ENCODE results near the gene TOPAZ1. TPM values are rescaled to one million over a fixed set of nuclear protein-coding genes. Genes with fewer than 3 reads are reported as not detected.

The TOPAZ1 gene
- total and polyA plus RNA-seq, 2 of the 13 experiments (the other 11 are each of a cell fraction or from before 2014, with no cell fraction given) = not detected

DNA sequence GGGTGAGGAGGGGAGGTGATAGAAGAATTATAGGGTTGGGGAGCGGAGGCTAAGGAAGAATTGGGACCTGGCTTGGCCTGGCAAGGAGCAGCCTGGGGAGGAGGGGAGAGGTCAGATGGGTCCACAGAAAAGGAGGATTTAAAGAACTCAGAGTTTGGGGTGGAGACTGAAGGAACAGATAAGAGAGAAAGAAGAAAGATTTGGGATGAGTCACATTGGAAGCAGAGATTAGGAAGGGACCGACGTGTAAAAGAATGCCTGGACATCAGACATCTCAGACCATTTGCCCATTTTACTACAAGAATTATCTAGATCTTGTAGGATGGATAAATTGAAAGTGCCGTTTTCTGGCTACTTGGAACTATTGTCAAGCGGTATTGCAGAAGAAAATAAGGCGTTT, 107.3 kb downstream of the TOPAZ1 start:
- H3K4me3 ChIP-seq (replicated peaks in 1 of 3; ENCODE audit: insufficient read depth in 1 of 3, low read depth in 2 of 3, low read length in 3 of 3) = no peak overlapping the region
- intact Hi-C loops (cut with micrococcal nuclease; ENCODE audit: unreplicated experiment) = no loop called here
- H3K4me1 ChIP-seq (ENCODE audit: insufficient read depth, low read length) = peaks cover 40% of the 10 kb centered on the region
- no peak overlapping the region for H2AFZ ChIP-seq (ENCODE audit: low read length)
- H4K20me1 ChIP-seq (ENCODE audit: insufficient read depth, low read length) = no peaks in the 10 kb centered on the region
- no peaks in the 10 kb centered on the region for H3K36me3 ChIP-seq (replicated peaks in 1 of 2; ENCODE audit: control insufficient read depth in 1 of 2, insufficient read depth in 2 of 2, low read length in 2 of 2)
- DNase-seq (ENCODE audit: low spot score) = no peak
- TF ChIP-seq JDP2 (CRISPR knock-in tag; IDR thresholded peaks at IDR 0.05; ENCODE audit: borderline replicate concordance) (no peak), ZNF281 (CRISPR knock-in tag; IDR thresholded peaks at IDR 0.05; ENCODE audit: borderline replicate concordance) (no peak), ZNF549 (CRISPR knock-in tag; IDR thresholded peaks at IDR 0.05) (no peak), RFX1 (IDR thresholded peaks at IDR 0.05) (no peak), CHD2 (IDR thresholded peaks at IDR 0.05; ENCODE audit: low read depth, low read length) (no peak), ZNF674 (CRISPR knock-in tag; IDR thresholded peaks at IDR 0.05; ENCODE audit: low read depth) (no peak)
- TF ChIP-seq, protein P1, sequence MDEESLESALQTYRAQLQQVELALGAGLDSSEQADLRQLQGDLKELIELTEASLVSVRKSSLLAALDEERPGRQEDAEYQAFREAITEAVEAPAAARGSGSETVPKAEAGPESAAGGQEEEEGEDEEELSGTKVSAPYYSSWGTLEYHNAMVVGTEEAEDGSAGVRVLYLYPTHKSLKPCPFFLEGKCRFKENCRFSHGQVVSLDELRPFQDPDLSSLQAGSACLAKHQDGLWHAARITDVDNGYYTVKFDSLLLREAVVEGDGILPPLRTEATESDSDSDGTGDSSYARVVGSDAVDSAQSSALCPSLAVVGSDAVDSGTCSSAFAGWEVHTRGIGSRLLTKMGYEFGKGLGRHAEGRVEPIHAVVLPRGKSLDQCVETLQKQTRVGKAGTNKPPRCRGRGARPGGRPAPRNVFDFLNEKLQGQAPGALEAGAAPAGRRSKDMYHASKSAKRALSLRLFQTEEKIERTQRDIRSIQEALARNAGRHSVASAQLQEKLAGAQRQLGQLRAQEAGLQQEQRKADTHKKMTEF (CRISPR knock-in tag; IDR thresholded peaks at IDR 0.05) = no peak
- TF ChIP-seq, protein P2, sequence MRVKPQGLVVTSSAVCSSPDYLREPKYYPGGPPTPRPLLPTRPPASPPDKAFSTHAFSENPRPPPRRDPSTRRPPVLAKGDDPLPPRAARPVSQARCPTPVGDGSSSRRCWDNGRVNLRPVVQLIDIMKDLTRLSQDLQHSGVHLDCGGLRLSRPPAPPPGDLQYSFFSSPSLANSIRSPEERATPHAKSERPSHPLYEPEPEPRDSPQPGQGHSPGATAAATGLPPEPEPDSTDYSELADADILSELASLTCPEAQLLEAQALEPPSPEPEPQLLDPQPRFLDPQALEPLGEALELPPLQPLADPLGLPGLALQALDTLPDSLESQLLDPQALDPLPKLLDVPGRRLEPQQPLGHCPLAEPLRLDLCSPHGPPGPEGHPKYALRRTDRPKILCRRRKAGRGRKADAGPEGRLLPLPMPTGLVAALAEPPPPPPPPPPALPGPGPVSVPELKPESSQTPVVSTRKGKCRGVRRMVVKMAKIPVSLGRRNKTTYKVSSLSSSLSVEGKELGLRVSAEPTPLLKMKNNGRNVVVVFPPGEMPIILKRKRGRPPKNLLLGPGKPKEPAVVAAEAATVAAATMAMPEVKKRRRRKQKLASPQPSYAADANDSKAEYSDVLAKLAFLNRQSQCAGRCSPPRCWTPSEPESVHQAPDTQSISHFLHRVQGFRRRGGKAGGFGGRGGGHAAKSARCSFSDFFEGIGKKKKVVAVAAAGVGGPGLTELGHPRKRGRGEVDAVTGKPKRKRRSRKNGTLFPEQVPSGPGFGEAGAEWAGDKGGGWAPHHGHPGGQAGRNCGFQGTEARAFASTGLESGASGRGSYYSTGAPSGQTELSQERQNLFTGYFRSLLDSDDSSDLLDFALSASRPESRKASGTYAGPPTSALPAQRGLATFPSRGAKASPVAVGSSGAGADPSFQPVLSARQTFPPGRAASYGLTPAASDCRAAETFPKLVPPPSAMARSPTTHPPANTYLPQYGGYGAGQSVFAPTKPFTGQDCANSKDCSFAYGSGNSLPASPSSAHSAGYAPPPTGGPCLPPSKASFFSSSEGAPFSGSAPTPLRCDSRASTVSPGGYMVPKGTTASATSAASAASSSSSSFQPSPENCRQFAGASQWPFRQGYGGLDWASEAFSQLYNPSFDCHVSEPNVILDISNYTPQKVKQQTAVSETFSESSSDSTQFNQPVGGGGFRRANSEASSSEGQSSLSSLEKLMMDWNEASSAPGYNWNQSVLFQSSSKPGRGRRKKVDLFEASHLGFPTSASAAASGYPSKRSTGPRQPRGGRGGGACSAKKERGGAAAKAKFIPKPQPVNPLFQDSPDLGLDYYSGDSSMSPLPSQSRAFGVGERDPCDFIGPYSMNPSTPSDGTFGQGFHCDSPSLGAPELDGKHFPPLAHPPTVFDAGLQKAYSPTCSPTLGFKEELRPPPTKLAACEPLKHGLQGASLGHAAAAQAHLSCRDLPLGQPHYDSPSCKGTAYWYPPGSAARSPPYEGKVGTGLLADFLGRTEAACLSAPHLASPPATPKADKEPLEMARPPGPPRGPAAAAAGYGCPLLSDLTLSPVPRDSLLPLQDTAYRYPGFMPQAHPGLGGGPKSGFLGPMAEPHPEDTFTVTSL (CRISPR knock-in tag; IDR thresholded peaks at IDR 0.05; ENCODE audit: borderline replicate concordance) = no peak
- TF ChIP-seq, protein P3, sequence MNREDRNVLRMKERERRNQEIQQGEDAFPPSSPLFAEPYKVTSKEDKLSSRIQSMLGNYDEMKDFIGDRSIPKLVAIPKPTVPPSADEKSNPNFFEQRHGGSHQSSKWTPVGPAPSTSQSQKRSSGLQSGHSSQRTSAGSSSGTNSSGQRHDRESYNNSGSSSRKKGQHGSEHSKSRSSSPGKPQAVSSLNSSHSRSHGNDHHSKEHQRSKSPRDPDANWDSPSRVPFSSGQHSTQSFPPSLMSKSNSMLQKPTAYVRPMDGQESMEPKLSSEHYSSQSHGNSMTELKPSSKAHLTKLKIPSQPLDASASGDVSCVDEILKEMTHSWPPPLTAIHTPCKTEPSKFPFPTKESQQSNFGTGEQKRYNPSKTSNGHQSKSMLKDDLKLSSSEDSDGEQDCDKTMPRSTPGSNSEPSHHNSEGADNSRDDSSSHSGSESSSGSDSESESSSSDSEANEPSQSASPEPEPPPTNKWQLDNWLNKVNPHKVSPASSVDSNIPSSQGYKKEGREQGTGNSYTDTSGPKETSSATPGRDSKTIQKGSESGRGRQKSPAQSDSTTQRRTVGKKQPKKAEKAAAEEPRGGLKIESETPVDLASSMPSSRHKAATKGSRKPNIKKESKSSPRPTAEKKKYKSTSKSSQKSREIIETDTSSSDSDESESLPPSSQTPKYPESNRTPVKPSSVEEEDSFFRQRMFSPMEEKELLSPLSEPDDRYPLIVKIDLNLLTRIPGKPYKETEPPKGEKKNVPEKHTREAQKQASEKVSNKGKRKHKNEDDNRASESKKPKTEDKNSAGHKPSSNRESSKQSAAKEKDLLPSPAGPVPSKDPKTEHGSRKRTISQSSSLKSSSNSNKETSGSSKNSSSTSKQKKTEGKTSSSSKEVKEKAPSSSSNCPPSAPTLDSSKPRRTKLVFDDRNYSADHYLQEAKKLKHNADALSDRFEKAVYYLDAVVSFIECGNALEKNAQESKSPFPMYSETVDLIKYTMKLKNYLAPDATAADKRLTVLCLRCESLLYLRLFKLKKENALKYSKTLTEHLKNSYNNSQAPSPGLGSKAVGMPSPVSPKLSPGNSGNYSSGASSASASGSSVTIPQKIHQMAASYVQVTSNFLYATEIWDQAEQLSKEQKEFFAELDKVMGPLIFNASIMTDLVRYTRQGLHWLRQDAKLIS (CRISPR knock-in tag; IDR thresholded peaks at IDR 0.05) = no peak
- in situ Hi-C loops (cut with HindIII; ENCODE audit: extremely low pct_ligation_motif_present, low pct_unique_long_range_greater_than_20kb) = no loop called here
- no peak overlapping the region for H3K4me2 ChIP-seq (ENCODE audit: low read depth, low read length)
- H3K27me3 ChIP-seq (ENCODE audit: control insufficient read depth in 1 of 2, insufficient read depth in 2 of 2, low read length in 2 of 2) = no peaks in the 10 kb centered on the region
- POLR2A ChIA-PET = no interaction called here
- CTCF ChIA-PET (ENCODE audit: low intra/inter-chr PET ratio, low total read pairs) = no interaction called here
- BruUV-seq (replicated peaks) = no TSS peak
- peaks cover 5% of the 10 kb centered on the region for H3K79me2 ChIP-seq (ENCODE audit: insufficient read depth, low read length)
- WGBS (ENCODE audit: low lambda C conversion rate) = 97% methylated on average over 6 of the region's 6 CpGs
- ATAC-seq = no peak
- FAIRE-seq = no peak
- H3K9me3 ChIP-seq (ENCODE audit: low read length) = no peaks in the 10 kb centered on the region
- no peak overlapping the region for H3K9ac ChIP-seq (ENCODE audit: insufficient read depth, low read depth, low read length)
- no peak overlapping the region for H3K27ac ChIP-seq (ENCODE audit: extremely low read length, insufficient read depth, low read length)

Measured in HepG2 (cell line).